ENCODE measurements around the gene ECSIT.
"Not testable (repeated sequence)": the region's sequence is repeated elsewhere in the genome, so short reads cannot be mapped to it uniquely, and the experiment has no call there.

ECSIT gene

DNA sequence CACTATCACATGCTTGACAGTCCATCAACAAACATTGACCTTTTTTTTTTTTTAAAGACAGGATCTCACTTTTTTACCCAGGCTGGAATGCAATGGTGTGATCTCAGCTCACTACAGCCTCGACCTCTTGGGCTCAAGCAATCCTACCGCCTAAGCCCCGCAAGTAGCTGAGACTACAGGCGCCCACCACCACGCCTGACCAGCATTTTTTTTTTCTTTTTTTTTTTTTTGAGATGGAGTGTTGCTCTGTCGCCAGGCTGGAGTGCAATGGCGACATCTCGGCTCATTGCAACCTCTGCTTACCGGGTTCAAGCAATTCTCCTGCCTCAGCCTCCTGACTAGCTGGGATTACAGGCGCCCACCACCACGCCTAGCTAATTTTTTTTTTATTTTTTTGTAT, 70.0 kb downstream of the ECSIT start:
- not testable (repeated sequence) for H3K27me3 ChIP-seq (ENCODE audit: control insufficient read depth, insufficient read depth, low read length); H3K9me3 ChIP-seq (ENCODE audit: control insufficient read depth, low read length); H3K9ac ChIP-seq (ENCODE audit: low read length); H3K4me3 ChIP-seq (ENCODE audit: low read length); H3K36me3 ChIP-seq (ENCODE audit: control insufficient read depth, insufficient read depth, low read length); H3K4me1 ChIP-seq (ENCODE audit: control insufficient read depth, insufficient read depth, low read length)

- Histone ChIP-seq H3K36me3 (ENCODE audit: control insufficient read depth, insufficient read depth, low read length) (no peaks in the 10 kb centered on the region), H3K4me3 (ENCODE audit: low read length) (no peak overlapping the region), H3K4me1 (ENCODE audit: control insufficient read depth, insufficient read depth, low read length) (no peaks in the 10 kb centered on the region), H3K9me3 (ENCODE audit: control insufficient read depth, low read length) (no peaks in the 10 kb centered on the region), H3K9ac (ENCODE audit: low read length) (no peak overlapping the region), H3K27me3 (ENCODE audit: control insufficient read depth, insufficient read depth, low read length) (no peaks in the 10 kb centered on the region)
Measured at GRCh38 chr19:11458236-11458900, 70.6 kb downstream of the ECSIT start.

DNA sequence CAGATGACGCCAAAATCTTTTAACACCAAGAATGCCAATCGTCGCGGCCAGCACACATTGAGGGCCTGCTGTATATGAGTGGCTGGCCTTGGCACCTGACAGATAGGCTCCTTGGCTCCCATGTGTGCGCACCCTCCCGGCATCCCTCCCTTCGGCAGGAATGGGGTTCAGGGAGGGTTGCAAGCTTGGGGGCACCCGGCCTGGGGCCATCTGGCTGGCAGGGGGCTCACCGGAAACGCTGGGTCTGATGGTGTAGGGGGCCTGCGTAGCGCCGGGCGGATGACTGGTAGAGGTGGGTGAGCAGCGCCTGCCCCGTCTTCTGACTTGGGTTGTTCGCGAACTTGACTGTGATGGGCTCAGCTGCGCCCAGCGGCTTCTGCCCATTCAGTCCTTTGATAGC, 71.1 kb downstream of the ECSIT start:
- Histone ChIP-seq H3K36me3 (ENCODE audit: control insufficient read depth, insufficient read depth, low read length) (no peaks in the 10 kb centered on the region), H3K9ac (ENCODE audit: low read length) (no peak overlapping the region), H3K4me3 (ENCODE audit: low read length) (no peak overlapping the region), H3K27me3 (ENCODE audit: control insufficient read depth, insufficient read depth, low read length) (no peaks in the 10 kb centered on the region), H3K9me3 (ENCODE audit: control insufficient read depth, low read length) (no peaks in the 10 kb centered on the region), H3K4me1 (ENCODE audit: control insufficient read depth, insufficient read depth, low read length) (no peaks in the 10 kb centered on the region)

DNA sequence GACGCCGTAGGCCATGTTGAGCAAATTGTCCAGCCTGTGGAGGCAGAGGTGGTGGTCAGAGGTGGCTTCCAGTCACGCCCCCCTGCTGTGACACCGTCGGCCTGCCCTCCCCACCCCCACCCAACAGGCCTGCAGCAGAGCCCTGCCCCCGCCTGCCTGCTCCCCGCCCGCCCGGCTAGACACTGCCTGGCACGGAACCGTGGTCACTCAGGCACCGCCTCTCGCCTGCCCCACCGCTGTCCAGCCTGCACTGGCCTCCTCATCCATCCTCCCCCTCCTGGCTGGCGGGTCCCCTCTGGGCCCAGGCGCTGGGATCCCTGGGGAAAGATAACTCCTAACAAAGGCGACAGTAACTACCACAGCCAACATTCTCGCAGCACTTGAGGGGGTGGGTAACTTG, 71.8 kb downstream of the ECSIT start:
- Histone ChIP-seq H3K9ac (ENCODE audit: low read length) (no peak overlapping the region), H3K27me3 (ENCODE audit: control insufficient read depth, insufficient read depth, low read length) (no peaks in the 10 kb centered on the region), H3K36me3 (ENCODE audit: control insufficient read depth, insufficient read depth, low read length) (no peaks in the 10 kb centered on the region), H3K4me3 (ENCODE audit: low read length) (no peak overlapping the region), H3K9me3 (ENCODE audit: control insufficient read depth, low read length) (no peaks in the 10 kb centered on the region), H3K4me1 (ENCODE audit: control insufficient read depth, insufficient read depth, low read length) (no peaks in the 10 kb centered on the region)

DNA sequence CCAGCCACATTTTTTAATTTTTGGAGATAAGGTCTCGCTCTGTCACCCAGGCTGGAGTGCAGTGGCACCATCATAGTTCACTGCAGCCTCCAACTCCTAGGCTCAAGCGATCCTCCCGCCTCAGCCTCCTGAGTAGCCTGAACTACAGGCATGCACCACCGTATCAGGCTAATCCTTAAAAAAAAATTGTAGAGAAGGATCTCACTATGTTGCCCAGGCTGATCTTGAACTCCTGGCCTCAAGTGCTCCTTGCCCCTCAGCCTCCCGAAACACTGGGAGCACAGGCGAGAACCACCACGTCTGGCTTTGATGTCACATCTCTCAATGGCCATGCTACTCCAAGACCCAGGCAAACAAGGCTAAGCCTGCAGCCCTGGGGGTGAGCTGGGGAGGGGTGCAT, 72.3 kb downstream of the ECSIT start:
- no peak overlapping the region for H3K4me3 ChIP-seq (ENCODE audit: low read length)
- no peak overlapping the region for H3K9ac ChIP-seq (ENCODE audit: low read length)
- no peaks in the 10 kb centered on the region for H3K36me3 ChIP-seq (ENCODE audit: control insufficient read depth, insufficient read depth, low read length)
- no peaks in the 10 kb centered on the region for H3K4me1 ChIP-seq (ENCODE audit: control insufficient read depth, insufficient read depth, low read length)
- H3K9me3 ChIP-seq (ENCODE audit: control insufficient read depth, low read length) = no peaks in the 10 kb centered on the region
- H3K27me3 ChIP-seq (ENCODE audit: control insufficient read depth, insufficient read depth, low read length) = peaks cover 2% of the 10 kb centered on the region
